ENCODE measurements around the gene PGS1.

GRCh38 chr17:78399693-78400144 is 21.3 kb downstream of the PGS1 start:
- TF ChIP-seq CTCF (IDR thresholded peaks at IDR 0.05) (no peak), POLR2A (IDR thresholded peaks at IDR 0.05) (no peak)
